Mesangial cell (primary cell): ENCODE results near the gene YPEL5. TPM values are rescaled to one million over a fixed set of nuclear protein-coding genes. Genes with fewer than 3 reads are reported as not detected.

Experiments
- total RNA-seq: library from RNA; depleted of rRNA; stranded (reverse); fragments of >200 nt; gene quantifications from 2 replicates; pipeline ENCODE4 v1.2.3, GENCODE V29; 2015

YPEL5 gene
- total RNA-seq: 32.1 and 43.5 TPM in 2 replicates

DNA sequence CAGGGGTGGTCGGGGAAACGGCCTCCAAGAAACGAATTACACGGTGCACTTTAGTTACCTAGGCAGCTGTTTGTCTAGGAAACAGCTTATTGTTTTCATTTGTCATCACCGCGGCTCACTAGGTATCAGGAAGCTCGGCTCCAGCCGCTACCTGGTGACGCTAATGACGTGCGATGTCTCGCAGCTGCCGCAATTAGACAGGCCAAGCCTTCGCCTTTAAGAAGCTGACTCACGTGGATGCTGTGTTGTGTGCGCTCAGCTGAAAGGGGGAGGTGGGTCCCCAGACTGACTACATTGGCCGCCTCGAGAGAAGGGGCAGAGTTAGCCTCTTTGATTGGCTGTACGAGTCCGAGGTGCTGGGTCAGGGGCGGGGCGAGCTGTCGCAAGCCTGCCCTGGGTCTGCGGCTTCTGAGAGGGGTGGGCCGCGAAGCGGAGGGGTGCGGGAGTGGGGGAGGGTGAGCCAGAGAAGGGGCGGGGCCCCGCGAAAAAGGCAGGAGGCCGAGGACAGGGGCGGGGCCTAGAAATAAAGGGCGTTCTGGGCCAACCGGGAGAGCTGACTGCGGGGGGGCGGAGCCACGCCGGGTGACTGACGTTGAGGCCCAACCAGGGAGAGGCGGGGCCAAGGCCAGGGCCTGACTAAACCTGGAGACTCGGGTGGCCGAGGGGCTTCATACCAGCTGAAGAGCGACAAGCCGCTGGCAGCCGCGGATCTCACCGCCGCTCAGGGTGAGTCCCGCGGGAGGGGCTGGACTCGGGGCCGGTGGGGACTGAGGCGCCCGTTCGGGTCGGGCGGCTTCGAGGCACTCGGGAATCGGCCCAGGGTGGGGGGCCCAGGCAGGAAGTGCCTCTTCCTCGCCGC is at the start of gene YPEL5:
TSS of gene YPEL5 (plus strand) at position 671 of the 859 bp plus-strand sequence. CDS start 9,645 bp downstream, outside the sequence.

Other genes starting within 250 kb of the YPEL5 start
- gene ALK, start 225.4 kb upstream of the YPEL5 start, total RNA-seq: not detected in 2 replicates
- gene LBH, start 84.5 kb downstream of the YPEL5 start, total RNA-seq: 123 and 166 TPM in 2 replicates